ENCODE results near the gene STARD3NL. TPM values are rescaled to one million over a fixed set of nuclear protein-coding genes. Genes with fewer than 3 reads are reported as not detected.
A peak's percentile ranks its signal among the peaks of the same experiment; 100 is the strongest.

STARD3NL gene
- total and polyA plus RNA-seq, 10 of the 15 experiments (the other 5 are each of a cell fraction or from before 2014, with no cell fraction given) = 66.1 to 133 (median 85.7) TPM

DNA sequence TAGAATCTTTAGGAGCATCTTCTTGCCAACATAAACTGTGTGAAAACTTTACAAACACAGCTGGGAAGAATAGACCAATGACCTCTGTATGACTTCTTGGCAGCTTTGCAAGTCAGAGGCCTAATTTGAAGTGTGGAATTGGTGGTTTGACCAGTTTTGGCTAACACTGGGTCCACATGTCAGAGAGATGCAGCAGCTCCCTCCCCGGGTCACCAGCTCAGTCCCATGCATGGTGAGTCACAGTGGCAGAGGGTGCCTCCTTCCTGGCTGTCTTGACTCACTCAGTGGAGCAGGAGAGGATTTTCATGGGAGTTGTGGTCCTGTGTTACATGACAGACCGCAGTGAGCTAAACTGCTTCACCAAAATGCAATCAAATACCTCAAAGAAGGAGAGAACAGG is 8.2 kb upstream of the STARD3NL start (continued):
- TF ChIP-seq, protein P1, sequence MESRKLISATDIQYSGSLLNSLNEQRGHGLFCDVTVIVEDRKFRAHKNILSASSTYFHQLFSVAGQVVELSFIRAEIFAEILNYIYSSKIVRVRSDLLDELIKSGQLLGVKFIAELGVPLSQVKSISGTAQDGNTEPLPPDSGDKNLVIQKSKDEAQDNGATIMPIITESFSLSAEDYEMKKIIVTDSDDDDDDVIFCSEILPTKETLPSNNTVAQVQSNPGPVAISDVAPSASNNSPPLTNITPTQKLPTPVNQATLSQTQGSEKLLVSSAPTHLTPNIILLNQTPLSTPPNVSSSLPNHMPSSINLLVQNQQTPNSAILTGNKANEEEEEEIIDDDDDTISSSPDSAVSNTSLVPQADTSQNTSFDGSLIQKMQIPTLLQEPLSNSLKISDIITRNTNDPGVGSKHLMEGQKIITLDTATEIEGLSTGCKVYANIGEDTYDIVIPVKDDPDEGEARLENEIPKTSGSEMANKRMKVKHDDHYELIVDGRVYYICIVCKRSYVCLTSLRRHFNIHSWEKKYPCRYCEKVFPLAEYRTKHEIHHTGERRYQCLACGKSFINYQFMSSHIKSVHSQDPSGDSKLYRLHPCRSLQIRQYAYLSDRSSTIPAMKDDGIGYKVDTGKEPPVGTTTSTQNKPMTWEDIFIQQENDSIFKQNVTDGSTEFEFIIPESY (IDR thresholded peaks at IDR 0.05) = no peak
- TF ChIP-seq SPI1 (IDR thresholded peaks at IDR 0.05; ENCODE audit: borderline replicate concordance, insufficient read depth, low read depth, low read length) (no peak), ZNF384 (IDR thresholded peaks at IDR 0.05; ENCODE audit: borderline replicate concordance, low read depth, low read length) (no peak), HDAC2 (IDR thresholded peaks at IDR 0.05) (no peak), SMC3 (IDR thresholded peaks at IDR 0.05; ENCODE audit: borderline replicate concordance, low read length) (no peak), TBL1XR1 (IDR thresholded peaks at IDR 0.05; ENCODE audit: low read depth, low read length) (peak; percentile 56; the same call in 1 of the 2 replicates), IKZF1 (conservative IDR thresholded peaks at IDR 0.05) (peak; percentile 83), POLR2A (IDR thresholded peaks at IDR 0.05; ENCODE audit: low read depth, low read length) (no peak), TARDBP (IDR thresholded peaks at IDR 0.05; ENCODE audit: borderline replicate concordance) (no peak), SUPT20H (IDR thresholded peaks at IDR 0.05; ENCODE audit: borderline replicate concordance, control insufficient read depth, low read depth, low read length) (no peak), RBBP5 (conservative IDR thresholded peaks at IDR 0.05) (no peak), SREBF1 (IDR thresholded peaks at IDR 0.05; ENCODE audit: low read length) (no peak), MEF2A (IDR thresholded peaks at IDR 0.05; ENCODE audit: insufficient read depth, low read depth, low read length) (no peak)
- TF ChIP-seq, protein P2, sequence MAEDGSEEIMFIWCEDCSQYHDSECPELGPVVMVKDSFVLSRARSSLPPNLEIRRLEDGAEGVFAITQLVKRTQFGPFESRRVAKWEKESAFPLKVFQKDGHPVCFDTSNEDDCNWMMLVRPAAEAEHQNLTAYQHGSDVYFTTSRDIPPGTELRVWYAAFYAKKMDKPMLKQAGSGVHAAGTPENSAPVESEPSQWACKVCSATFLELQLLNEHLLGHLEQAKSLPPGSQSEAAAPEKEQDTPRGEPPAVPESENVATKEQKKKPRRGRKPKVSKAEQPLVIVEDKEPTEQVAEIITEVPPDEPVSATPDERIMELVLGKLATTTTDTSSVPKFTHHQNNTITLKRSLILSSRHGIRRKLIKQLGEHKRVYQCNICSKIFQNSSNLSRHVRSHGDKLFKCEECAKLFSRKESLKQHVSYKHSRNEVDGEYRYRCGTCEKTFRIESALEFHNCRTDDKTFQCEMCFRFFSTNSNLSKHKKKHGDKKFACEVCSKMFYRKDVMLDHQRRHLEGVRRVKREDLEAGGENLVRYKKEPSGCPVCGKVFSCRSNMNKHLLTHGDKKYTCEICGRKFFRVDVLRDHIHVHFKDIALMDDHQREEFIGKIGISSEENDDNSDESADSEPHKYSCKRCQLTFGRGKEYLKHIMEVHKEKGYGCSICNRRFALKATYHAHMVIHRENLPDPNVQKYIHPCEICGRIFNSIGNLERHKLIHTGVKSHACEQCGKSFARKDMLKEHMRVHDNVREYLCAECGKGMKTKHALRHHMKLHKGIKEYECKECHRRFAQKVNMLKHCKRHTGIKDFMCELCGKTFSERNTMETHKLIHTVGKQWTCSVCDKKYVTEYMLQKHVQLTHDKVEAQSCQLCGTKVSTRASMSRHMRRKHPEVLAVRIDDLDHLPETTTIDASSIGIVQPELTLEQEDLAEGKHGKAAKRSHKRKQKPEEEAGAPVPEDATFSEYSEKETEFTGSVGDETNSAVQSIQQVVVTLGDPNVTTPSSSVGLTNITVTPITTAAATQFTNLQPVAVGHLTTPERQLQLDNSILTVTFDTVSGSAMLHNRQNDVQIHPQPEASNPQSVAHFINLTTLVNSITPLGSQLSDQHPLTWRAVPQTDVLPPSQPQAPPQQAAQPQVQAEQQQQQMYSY (CRISPR knock-in tag; IDR thresholded peaks at IDR 0.05) = no peak
- TF ChIP-seq, protein P3, sequence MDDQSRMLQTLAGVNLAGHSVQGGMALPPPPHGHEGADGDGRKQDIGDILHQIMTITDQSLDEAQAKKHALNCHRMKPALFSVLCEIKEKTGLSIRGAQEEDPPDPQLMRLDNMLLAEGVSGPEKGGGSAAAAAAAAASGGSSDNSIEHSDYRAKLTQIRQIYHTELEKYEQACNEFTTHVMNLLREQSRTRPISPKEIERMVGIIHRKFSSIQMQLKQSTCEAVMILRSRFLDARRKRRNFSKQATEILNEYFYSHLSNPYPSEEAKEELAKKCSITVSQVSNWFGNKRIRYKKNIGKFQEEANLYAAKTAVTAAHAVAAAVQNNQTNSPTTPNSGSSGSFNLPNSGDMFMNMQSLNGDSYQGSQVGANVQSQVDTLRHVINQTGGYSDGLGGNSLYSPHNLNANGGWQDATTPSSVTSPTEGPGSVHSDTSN (IDR thresholded peaks at IDR 0.05; ENCODE audit: insufficient replicate concordance, low read depth, low read length) = no peak
- TF ChIP-seq, protein P4, sequence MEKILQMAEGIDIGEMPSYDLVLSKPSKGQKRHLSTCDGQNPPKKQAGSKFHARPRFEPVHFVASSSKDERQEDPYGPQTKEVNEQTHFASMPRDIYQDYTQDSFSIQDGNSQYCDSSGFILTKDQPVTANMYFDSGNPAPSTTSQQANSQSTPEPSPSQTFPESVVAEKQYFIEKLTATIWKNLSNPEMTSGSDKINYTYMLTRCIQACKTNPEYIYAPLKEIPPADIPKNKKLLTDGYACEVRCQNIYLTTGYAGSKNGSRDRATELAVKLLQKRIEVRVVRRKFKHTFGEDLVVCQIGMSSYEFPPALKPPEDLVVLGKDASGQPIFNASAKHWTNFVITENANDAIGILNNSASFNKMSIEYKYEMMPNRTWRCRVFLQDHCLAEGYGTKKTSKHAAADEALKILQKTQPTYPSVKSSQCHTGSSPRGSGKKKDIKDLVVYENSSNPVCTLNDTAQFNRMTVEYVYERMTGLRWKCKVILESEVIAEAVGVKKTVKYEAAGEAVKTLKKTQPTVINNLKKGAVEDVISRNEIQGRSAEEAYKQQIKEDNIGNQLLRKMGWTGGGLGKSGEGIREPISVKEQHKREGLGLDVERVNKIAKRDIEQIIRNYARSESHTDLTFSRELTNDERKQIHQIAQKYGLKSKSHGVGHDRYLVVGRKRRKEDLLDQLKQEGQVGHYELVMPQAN (conservative IDR thresholded peaks at IDR 0.05) = no peak
- TF ChIP-seq, protein P5, sequence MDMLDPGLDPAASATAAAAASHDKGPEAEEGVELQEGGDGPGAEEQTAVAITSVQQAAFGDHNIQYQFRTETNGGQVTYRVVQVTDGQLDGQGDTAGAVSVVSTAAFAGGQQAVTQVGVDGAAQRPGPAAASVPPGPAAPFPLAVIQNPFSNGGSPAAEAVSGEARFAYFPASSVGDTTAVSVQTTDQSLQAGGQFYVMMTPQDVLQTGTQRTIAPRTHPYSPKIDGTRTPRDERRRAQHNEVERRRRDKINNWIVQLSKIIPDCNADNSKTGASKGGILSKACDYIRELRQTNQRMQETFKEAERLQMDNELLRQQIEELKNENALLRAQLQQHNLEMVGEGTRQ (IDR thresholded peaks at IDR 0.05; ENCODE audit: borderline replicate concordance, low read depth, low read length) = no peak
- TF ChIP-seq, protein P6, sequence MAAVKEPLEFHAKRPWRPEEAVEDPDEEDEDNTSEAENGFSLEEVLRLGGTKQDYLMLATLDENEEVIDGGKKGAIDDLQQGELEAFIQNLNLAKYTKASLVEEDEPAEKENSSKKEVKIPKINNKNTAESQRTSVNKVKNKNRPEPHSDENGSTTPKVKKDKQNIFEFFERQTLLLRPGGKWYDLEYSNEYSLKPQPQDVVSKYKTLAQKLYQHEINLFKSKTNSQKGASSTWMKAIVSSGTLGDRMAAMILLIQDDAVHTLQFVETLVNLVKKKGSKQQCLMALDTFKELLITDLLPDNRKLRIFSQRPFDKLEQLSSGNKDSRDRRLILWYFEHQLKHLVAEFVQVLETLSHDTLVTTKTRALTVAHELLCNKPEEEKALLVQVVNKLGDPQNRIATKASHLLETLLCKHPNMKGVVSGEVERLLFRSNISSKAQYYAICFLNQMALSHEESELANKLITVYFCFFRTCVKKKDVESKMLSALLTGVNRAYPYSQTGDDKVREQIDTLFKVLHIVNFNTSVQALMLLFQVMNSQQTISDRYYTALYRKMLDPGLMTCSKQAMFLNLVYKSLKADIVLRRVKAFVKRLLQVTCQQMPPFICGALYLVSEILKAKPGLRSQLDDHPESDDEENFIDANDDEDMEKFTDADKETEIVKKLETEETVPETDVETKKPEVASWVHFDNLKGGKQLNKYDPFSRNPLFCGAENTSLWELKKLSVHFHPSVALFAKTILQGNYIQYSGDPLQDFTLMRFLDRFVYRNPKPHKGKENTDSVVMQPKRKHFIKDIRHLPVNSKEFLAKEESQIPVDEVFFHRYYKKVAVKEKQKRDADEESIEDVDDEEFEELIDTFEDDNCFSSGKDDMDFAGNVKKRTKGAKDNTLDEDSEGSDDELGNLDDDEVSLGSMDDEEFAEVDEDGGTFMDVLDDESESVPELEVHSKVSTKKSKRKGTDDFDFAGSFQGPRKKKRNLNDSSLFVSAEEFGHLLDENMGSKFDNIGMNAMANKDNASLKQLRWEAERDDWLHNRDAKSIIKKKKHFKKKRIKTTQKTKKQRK (IDR thresholded peaks at IDR 0.05; ENCODE audit: low read depth, low read length) = no peak
